OCI-LY1 (cell line): Measurements from ENCODE around the gene TAMALIN.

Source experiments
- CTCF ChIP-seq: fragments of 200-600 bp; sonication (generic), shearing (Covaris generic); IDR thresholded peaks from 2 replicates; pipeline ENCODE4 v1.5.1; 2017; ENCODE audit warnings: mild to moderate bottlenecking, antibody characterized with exemption, low read length, moderate library complexity, mixed read lengths
- EZH2 ChIP-seq: fragments of 200-600 bp; sonication (generic), shearing (Covaris generic); IDR thresholded peaks from 2 replicates; pipeline ENCODE4 v1.8.0; 2017; ENCODE audit warnings: borderline replicate concordance, mixed run types, mild to moderate bottlenecking, antibody characterized with exemption, low read length, moderate library complexity, mixed read lengths

- TF ChIP-seq CTCF (no peak), EZH2 (no peak)
These were observed 57.4 kb downstream of the TAMALIN start for GRCh38 chr12:52063981-52064649.
